ENCODE data around the gene VPS41.

DNA sequence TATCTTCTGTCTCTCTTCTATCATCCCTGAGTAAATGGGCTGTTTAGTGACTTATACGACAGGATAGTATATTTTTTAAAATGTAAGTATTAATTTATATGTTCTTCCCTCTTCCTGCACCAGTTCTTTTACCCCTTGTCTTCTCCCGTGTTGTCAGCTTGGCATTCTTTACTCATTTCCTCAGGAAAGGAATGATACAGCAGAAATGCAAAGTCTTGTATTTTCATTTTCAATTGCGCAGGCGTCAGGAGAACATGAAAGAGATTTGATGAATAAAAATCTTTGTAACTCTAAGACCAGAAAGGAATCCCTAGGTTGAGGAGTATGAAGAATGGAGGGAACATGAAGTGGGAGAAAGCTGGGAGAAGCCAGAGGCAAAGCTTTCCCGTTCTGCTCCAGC, 18.8 kb upstream of the VPS41 start:
- TF ChIP-seq, protein P1, sequence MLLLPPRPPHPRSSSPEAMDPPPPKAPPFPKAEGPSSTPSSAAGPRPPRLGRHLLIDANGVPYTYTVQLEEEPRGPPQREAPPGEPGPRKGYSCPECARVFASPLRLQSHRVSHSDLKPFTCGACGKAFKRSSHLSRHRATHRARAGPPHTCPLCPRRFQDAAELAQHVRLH (tag by site-specific recombination; IDR thresholded peaks at IDR 0.05), result no peak
- TF ChIP-seq, protein P2, sequence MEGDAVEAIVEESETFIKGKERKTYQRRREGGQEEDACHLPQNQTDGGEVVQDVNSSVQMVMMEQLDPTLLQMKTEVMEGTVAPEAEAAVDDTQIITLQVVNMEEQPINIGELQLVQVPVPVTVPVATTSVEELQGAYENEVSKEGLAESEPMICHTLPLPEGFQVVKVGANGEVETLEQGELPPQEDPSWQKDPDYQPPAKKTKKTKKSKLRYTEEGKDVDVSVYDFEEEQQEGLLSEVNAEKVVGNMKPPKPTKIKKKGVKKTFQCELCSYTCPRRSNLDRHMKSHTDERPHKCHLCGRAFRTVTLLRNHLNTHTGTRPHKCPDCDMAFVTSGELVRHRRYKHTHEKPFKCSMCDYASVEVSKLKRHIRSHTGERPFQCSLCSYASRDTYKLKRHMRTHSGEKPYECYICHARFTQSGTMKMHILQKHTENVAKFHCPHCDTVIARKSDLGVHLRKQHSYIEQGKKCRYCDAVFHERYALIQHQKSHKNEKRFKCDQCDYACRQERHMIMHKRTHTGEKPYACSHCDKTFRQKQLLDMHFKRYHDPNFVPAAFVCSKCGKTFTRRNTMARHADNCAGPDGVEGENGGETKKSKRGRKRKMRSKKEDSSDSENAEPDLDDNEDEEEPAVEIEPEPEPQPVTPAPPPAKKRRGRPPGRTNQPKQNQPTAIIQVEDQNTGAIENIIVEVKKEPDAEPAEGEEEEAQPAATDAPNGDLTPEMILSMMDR (tag by site-specific recombination; IDR thresholded peaks at IDR 0.05), result no peak
- TF ChIP-seq, protein P3, sequence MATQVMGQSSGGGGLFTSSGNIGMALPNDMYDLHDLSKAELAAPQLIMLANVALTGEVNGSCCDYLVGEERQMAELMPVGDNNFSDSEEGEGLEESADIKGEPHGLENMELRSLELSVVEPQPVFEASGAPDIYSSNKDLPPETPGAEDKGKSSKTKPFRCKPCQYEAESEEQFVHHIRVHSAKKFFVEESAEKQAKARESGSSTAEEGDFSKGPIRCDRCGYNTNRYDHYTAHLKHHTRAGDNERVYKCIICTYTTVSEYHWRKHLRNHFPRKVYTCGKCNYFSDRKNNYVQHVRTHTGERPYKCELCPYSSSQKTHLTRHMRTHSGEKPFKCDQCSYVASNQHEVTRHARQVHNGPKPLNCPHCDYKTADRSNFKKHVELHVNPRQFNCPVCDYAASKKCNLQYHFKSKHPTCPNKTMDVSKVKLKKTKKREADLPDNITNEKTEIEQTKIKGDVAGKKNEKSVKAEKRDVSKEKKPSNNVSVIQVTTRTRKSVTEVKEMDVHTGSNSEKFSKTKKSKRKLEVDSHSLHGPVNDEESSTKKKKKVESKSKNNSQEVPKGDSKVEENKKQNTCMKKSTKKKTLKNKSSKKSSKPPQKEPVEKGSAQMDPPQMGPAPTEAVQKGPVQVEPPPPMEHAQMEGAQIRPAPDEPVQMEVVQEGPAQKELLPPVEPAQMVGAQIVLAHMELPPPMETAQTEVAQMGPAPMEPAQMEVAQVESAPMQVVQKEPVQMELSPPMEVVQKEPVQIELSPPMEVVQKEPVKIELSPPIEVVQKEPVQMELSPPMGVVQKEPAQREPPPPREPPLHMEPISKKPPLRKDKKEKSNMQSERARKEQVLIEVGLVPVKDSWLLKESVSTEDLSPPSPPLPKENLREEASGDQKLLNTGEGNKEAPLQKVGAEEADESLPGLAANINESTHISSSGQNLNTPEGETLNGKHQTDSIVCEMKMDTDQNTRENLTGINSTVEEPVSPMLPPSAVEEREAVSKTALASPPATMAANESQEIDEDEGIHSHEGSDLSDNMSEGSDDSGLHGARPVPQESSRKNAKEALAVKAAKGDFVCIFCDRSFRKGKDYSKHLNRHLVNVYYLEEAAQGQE (tag by site-specific recombination; IDR thresholded peaks at IDR 0.05), result no peak
- TF ChIP-seq ZNF514 (tag by site-specific recombination; IDR thresholded peaks at IDR 0.05), result no peak

Data from HEK293 (cell line).